Fibroblast of lung (primary cell): ENCODE data around the gene CCDC80. TPM values are rescaled to one million over a fixed set of nuclear protein-coding genes. Genes with fewer than 3 reads are reported as not detected.

Source experiments
- DNase-seq, 2 donors: peaks; one replicate each; pipeline versions ENCODE4 v3.0.0 to v3.0.0-alpha.2; 2010; ENCODE audit warnings: low read depth in 2 of 2
- H2AFZ ChIP-seq: 2 replicates; pipeline ENCODE4 v1.5.1; 2012; ENCODE audit warnings: low read length, control low read depth, inconsistent platforms
- H3K27ac ChIP-seq: 2 replicates; pipeline ENCODE4 v1.5.1; 2011; ENCODE audit warnings: low read length, control low read depth; ENCODE audit not compliant: insufficient read depth
- H3K27me3 ChIP-seq: 2 replicates; pipeline ENCODE4 v1.5.1; 2011; ENCODE audit warnings: mild to moderate bottlenecking, low read length; ENCODE audit not compliant: control insufficient read depth, insufficient read depth
- H3K36me3 ChIP-seq: 2 replicates; pipeline ENCODE4 v1.5.1; 2011; ENCODE audit warnings: low read length; ENCODE audit not compliant: control insufficient read depth, insufficient read depth
- H3K4me1 ChIP-seq: 2 replicates; pipeline ENCODE4 v1.5.1; 2011; ENCODE audit warnings: low read length; ENCODE audit not compliant: control insufficient read depth, insufficient read depth; ENCODE audit errors: extremely low read depth
- H3K4me2 ChIP-seq: 2 replicates; pipeline ENCODE4 v1.5.1; 2011; ENCODE audit warnings: low read length, control low read depth; ENCODE audit not compliant: insufficient read depth; ENCODE audit errors: extremely low read depth
- H3K4me3 ChIP-seq, 4 experiments: fragments of 200-600 bp in 1 of 4; sonication (generic) in 1 of 4; replicated peaks in 1 of 4; 2 replicates each; pipeline ENCODE4 v1.5.1; 2011 to 2016; ENCODE audit warnings: low read length in 4 of 4, low read depth in 3 of 4, mild to moderate bottlenecking in 3 of 4, control low read depth in 2 of 4, inconsistent platforms in 1 of 4, mixed read lengths in 1 of 4; ENCODE audit not compliant: insufficient read depth in 1 of 4; ENCODE audit errors: control extremely low read depth in 1 of 4
- H3K79me2 ChIP-seq: 2 replicates; pipeline ENCODE4 v1.5.1; 2012; ENCODE audit warnings: mild to moderate bottlenecking, low read length, inconsistent platforms; ENCODE audit not compliant: control insufficient read depth, insufficient read depth
- H3K9ac ChIP-seq: 2 replicates; pipeline ENCODE4 v1.5.1; 2011; ENCODE audit warnings: mild to moderate bottlenecking, low read length, control low read depth; ENCODE audit not compliant: insufficient read depth
- H3K9me3 ChIP-seq: 2 replicates; pipeline ENCODE4 v1.5.1; 2012; ENCODE audit warnings: low read depth, low read length; ENCODE audit not compliant: control insufficient read depth, insufficient read depth
- H4K20me1 ChIP-seq: 2 replicates; pipeline ENCODE4 v1.5.1; 2011; ENCODE audit warnings: low read length; ENCODE audit not compliant: control insufficient read depth, insufficient read depth; ENCODE audit errors: extremely low read depth
- CTCF ChIP-seq, 2 donors: IDR thresholded peaks in 1 of 2; conservative IDR thresholded peaks in 1 of 2; 1 replicate in 1 of 2; 2 replicates in 1 of 2; pipeline ENCODE4 v1.5.1; 2011 to 2012; ENCODE audit warnings: low read length in 2 of 2, control low read depth in 1 of 2, inconsistent platforms in 1 of 2, low read depth in 1 of 2, mild to moderate bottlenecking in 1 of 2
- EZH2 ChIP-seq: IDR thresholded peaks from 2 replicates; pipeline ENCODE4 v1.5.1; 2012; ENCODE audit warnings: low read length, control low read depth, mild to moderate bottlenecking; ENCODE audit errors: missing control alignments
- polyA plus RNA-seq, 2 donors: library from polyadenylated mRNA; depleted of rRNA in 1 of 2; stranded (reverse) in 1 of 2; unstranded in 1 of 2; fragments of >200 nt; gene quantifications; 2 replicates each; pipeline ENCODE4 v1.2.1, GENCODE V29; 2011 to 2012; ENCODE audit warnings: missing spikeins in 1 of 2
- total RNA-seq: library from RNA; depleted of rRNA; stranded (reverse); fragments of >200 nt; gene quantifications from 2 replicates; pipeline ENCODE4 v1.2.1, GENCODE V29; 2014

CCDC80 gene
- total and polyA plus RNA-seq, 2 donors (not counting 1 experiment from before 2014, with no cell fraction given), result 153 to 526 TPM

GRCh38 chr3:112617285-112617684 lies 23.7 kb downstream of the CCDC80 start:
- no peak overlapping the region for H2AFZ ChIP-seq
- no peak overlapping the region for H3K9ac ChIP-seq
- DNase-seq, result no peak
- H3K9me3 ChIP-seq, result no peaks in the 10 kb centered on the region
- H3K27ac ChIP-seq, result no peak overlapping the region
- TF ChIP-seq CTCF (conservative IDR thresholded peaks at IDR 0.05 in 1 of 2, IDR thresholded peaks at IDR 0.05 in 1 of 2; ENCODE audit: low read depth in 1 of 2, low read length in 2 of 2), result no peak
- TF ChIP-seq EZH2, result no peak
- no peak overlapping the region for H3K4me3 ChIP-seq
- H3K4me1 ChIP-seq, result peaks cover 2% of the 10 kb centered on the region
- no peaks in the 10 kb centered on the region for H4K20me1 ChIP-seq
- H3K36me3 ChIP-seq, result peaks cover 11% of the 10 kb centered on the region
- H3K4me2 ChIP-seq, result no peak overlapping the region
- H3K27me3 ChIP-seq, result no peaks in the 10 kb centered on the region
- peaks cover 5% of the 10 kb centered on the region for H3K79me2 ChIP-seq

GRCh38 chr3:112615989-112616731 lies 24.8 kb downstream of the CCDC80 start:
- DNase-seq, result no peak
- Histone ChIP-seq H3K4me2 (no peak overlapping the region), H4K20me1 (no peaks in the 10 kb centered on the region), H2AFZ (no peak overlapping the region), H3K36me3 (peaks cover 14% of the 10 kb centered on the region), H3K4me3 (no peak overlapping the region), H3K79me2 (peaks cover 3% of the 10 kb centered on the region), H3K9ac (no peak overlapping the region), H3K9me3 (no peaks in the 10 kb centered on the region), H3K27ac (no peak overlapping the region), H3K27me3 (no peaks in the 10 kb centered on the region), H3K4me1 (peaks cover 2% of the 10 kb centered on the region)
- TF ChIP-seq CTCF (conservative IDR thresholded peaks at IDR 0.05 in 1 of 2, IDR thresholded peaks at IDR 0.05 in 1 of 2; ENCODE audit: low read depth in 1 of 2, low read length in 2 of 2) (no peak), EZH2 (no peak)

- no peaks in the 10 kb centered on the region for H3K79me2 ChIP-seq
- no peaks in the 10 kb centered on the region for H4K20me1 ChIP-seq
- H3K9me3 ChIP-seq, result no peaks in the 10 kb centered on the region
- H3K9ac ChIP-seq, result no peak overlapping the region
- DNase-seq, result no peak
- peaks cover 11% of the 10 kb centered on the region for H3K36me3 ChIP-seq
- no peak overlapping the region for H3K27ac ChIP-seq
- TF ChIP-seq CTCF (conservative IDR thresholded peaks at IDR 0.05 in 1 of 2, IDR thresholded peaks at IDR 0.05 in 1 of 2; ENCODE audit: low read depth in 1 of 2, low read length in 2 of 2) (no peak), EZH2 (no peak)
- no peak overlapping the region for H2AFZ ChIP-seq
- H3K4me2 ChIP-seq, result no peak overlapping the region
- no peaks in the 10 kb centered on the region for H3K27me3 ChIP-seq
- H3K4me1 ChIP-seq, result no peaks in the 10 kb centered on the region
- no peak overlapping the region for H3K4me3 ChIP-seq
Observed at GRCh38 chr3:112611752-112612515, 29.0 kb downstream of the CCDC80 start.
